Measurements from ENCODE around the gene EME2. TPM values are rescaled to one million over a fixed set of nuclear protein-coding genes. Genes with fewer than 3 reads are reported as not detected.

The EME2 gene
- total RNA-seq, 2 experiments from 2014 or later, result 28.6 to 30.8 TPM

GRCh38 chr16:1808691-1809090, 36.1 kb downstream of the EME2 start:
- no peak overlapping the region for H3K27ac Mint-ChIP-seq
- intact Hi-C loops (cut with DNase I, micrococcal nuclease), result no loop called here

GRCh38 chr16:1809281-1809801, 36.7 kb downstream of the EME2 start:
- Mint-ChIP-seq H3K27ac (no peak overlapping the region), H3K27me3 (no peaks in the 10 kb centered on the region), H3K9me3 (no peaks in the 10 kb centered on the region), H3K4me3 (no peak overlapping the region), H3K4me1 (ENCODE audit: low read depth) (peaks cover 6% of the 10 kb centered on the region), H3K36me3 (ENCODE audit: low read depth) (peaks cover 55% of the 10 kb centered on the region)
- no peaks in the 10 kb centered on the region for H3K27me3 ChIP-seq (ENCODE audit: control insufficient read depth in 1 of 2, insufficient read depth in 2 of 2, low read length in 2 of 2)
- H3K36me3 ChIP-seq (ENCODE audit: insufficient read depth, low read length), result peaks cover 49% of the 10 kb centered on the region
- ChIA-PET POLR2A (interaction anchor here (1.5 kb wide), 1 partner anchor 27 kb away, joined by 3 read pairs; the partner anchor contains the start of genes NUBP2 and SPSB3), CTCF (no interaction called here)
- peak in 1 of 14 experiments; percentile 27 for DNase-seq
- no peak for ATAC-seq (ENCODE audit: poor library complexity)
- no peak overlapping the region for H3K27ac ChIP-seq (ENCODE audit: low read depth in 1 of 2, low read length in 2 of 2)
- no peak overlapping the region for H3K4me3 ChIP-seq (ENCODE audit: low read length)
- no peak for TF ChIP-seq CTCF (IDR thresholded peaks at IDR 0.05)
- H3K9me3 ChIP-seq (ENCODE audit: control insufficient read depth in 1 of 2, insufficient read depth in 1 of 2, low read length in 2 of 2), result peaks cover 0 to 5% of the 10 kb centered on the region in 2 experiments
- intact Hi-C loops (cut with DNase I, micrococcal nuclease), result no loop called here
- peaks cover 3% of the 10 kb centered on the region for H3K4me1 ChIP-seq (ENCODE audit: insufficient read depth, low read length)

More at GRCh38 chr16:1808691-1809090, 36.1 kb downstream of the EME2 start:
- Histone ChIP-seq H3K4me1 (ENCODE audit: insufficient read depth, low read length) (peaks cover 3% of the 10 kb centered on the region), H3K27ac (ENCODE audit: low read depth in 1 of 2, low read length in 2 of 2) (no peak overlapping the region), H3K27me3 (ENCODE audit: control insufficient read depth in 1 of 2, insufficient read depth in 2 of 2, low read length in 2 of 2) (no peaks in the 10 kb centered on the region), H3K4me3 (ENCODE audit: low read length) (no peak overlapping the region), H3K9me3 (ENCODE audit: control insufficient read depth in 1 of 2, insufficient read depth in 1 of 2, low read length in 2 of 2) (peaks cover 0 to 5% of the 10 kb centered on the region in 2 experiments), H3K36me3 (ENCODE audit: insufficient read depth, low read length) (peaks cover 45% of the 10 kb centered on the region)
- no peak for DNase-seq
- Mint-ChIP-seq H3K4me1 (ENCODE audit: low read depth) (peaks cover 6% of the 10 kb centered on the region), H3K27me3 (no peaks in the 10 kb centered on the region), H3K9me3 (no peaks in the 10 kb centered on the region), H3K4me3 (no peak overlapping the region), H3K36me3 (ENCODE audit: low read depth) (peaks cover 54% of the 10 kb centered on the region)
- ChIA-PET CTCF (no interaction called here), POLR2A (no interaction called here)
- no peak for TF ChIP-seq CTCF (IDR thresholded peaks at IDR 0.05)
- no peak for ATAC-seq (ENCODE audit: poor library complexity)

GRCh38 chr16:1810106-1810505, 37.5 kb downstream of the EME2 start:
- ATAC-seq (ENCODE audit: poor library complexity) (no peak), DNase-seq (no peak)
- Histone ChIP-seq H3K36me3 (ENCODE audit: insufficient read depth, low read length) (peaks cover 49% of the 10 kb centered on the region), H3K4me3 (ENCODE audit: low read length) (no peak overlapping the region), H3K9me3 (ENCODE audit: control insufficient read depth in 1 of 2, insufficient read depth in 1 of 2, low read length in 2 of 2) (peaks cover 0 to 5% of the 10 kb centered on the region in 2 experiments), H3K27ac (ENCODE audit: low read depth in 1 of 2, low read length in 2 of 2) (no peak overlapping the region), H3K27me3 (ENCODE audit: control insufficient read depth in 1 of 2, insufficient read depth in 2 of 2, low read length in 2 of 2) (no peaks in the 10 kb centered on the region), H3K4me1 (ENCODE audit: insufficient read depth, low read length) (peaks cover 3% of the 10 kb centered on the region)
- intact Hi-C loops (cut with DNase I, micrococcal nuclease), result no loop called here
- H3K27ac Mint-ChIP-seq, result no peak overlapping the region
- no peaks in the 10 kb centered on the region for H3K9me3 Mint-ChIP-seq
- ChIA-PET POLR2A (interaction anchor here (1.5 kb wide), 1 partner anchor 27 kb away, joined by 3 read pairs; the partner anchor contains the start of genes NUBP2 and SPSB3), CTCF (no interaction called here)
- no peak for TF ChIP-seq CTCF (IDR thresholded peaks at IDR 0.05)
- no peak overlapping the region for H3K4me3 Mint-ChIP-seq
- H3K4me1 Mint-ChIP-seq (ENCODE audit: low read depth), result peaks cover 6% of the 10 kb centered on the region
- H3K27me3 Mint-ChIP-seq, result no peaks in the 10 kb centered on the region
- H3K36me3 Mint-ChIP-seq (ENCODE audit: low read depth), result peaks cover 55% of the 10 kb centered on the region

Data from CD4-positive, alpha-beta T cell (primary cell).